ENCODE results near the gene SUPT3H. TPM values are rescaled to one million over a fixed set of nuclear protein-coding genes. Genes with fewer than 3 reads are reported as not detected.

Gene SUPT3H
- polyA plus RNA-seq, 1 donor (not counting 4 experiments of a cell fraction or from before 2014, with no cell fraction given) = 7.6 TPM

GRCh38 chr6:45098256-45098655 lies 279.5 kb downstream of the SUPT3H start:
- H3K36me3 ChIP-seq (ENCODE audit: control insufficient read depth in 2 of 2, extremely low read depth in 1 of 2, insufficient read depth in 2 of 2, low read length in 2 of 2) = no peaks in the 10 kb centered on the region
- H3K79me2 ChIP-seq (ENCODE audit: control insufficient read depth, insufficient read depth, low read length) = no peaks in the 10 kb centered on the region
- TF ChIP-seq EZH2 (IDR thresholded peaks at IDR 0.05; ENCODE audit: low read length) = no peak
- no peak for TF ChIP-seq CTCF (optimal IDR thresholded peaks at IDR 0.05 in 1 of 3, IDR thresholded peaks at IDR 0.05 in 1 of 3, conservative IDR thresholded peaks at IDR 0.05 in 1 of 3; ENCODE audit: extremely low read depth in 1 of 3, insufficient read depth in 2 of 3, low read length in 3 of 3)
- no peaks in the 10 kb centered on the region for H3K27me3 ChIP-seq (ENCODE audit: control insufficient read depth, extremely low read depth, insufficient read depth, low read length)
- H3K27ac ChIP-seq (ENCODE audit: control insufficient read depth, insufficient read depth, low read length) = no peak overlapping the region
- H3K4me2 ChIP-seq (ENCODE audit: control insufficient read depth, extremely low read depth, insufficient read depth, low read depth, low read length) = no peak overlapping the region
- H2AFZ ChIP-seq (ENCODE audit: control insufficient read depth, low read length) = no peak overlapping the region
- no peaks in the 10 kb centered on the region for H4K20me1 ChIP-seq (ENCODE audit: control insufficient read depth, extremely low read depth, insufficient read depth, low read length)
- no peaks in the 10 kb centered on the region for H3K4me1 ChIP-seq (ENCODE audit: control insufficient read depth, extremely low read depth, insufficient read depth, low read length)
- no peak overlapping the region for H3K9ac ChIP-seq (ENCODE audit: control insufficient read depth, extremely low read depth, insufficient read depth, low read length)
- no peaks in the 10 kb centered on the region for H3K9me1 ChIP-seq (ENCODE audit: control insufficient read depth, extremely low read depth, insufficient read depth, low read length)
- FAIRE-seq = no peak
- H3K4me3 ChIP-seq (ENCODE audit: control insufficient read depth in 2 of 3, extremely low read depth in 1 of 3, insufficient read depth in 2 of 3, low read depth in 1 of 3, low read length in 3 of 3) = no peak overlapping the region
- dilution Hi-C loops (cut with MboI; ENCODE audit: extremely low pct_ligation_motif_present, low sequenced_read_pairs) = no loop called here
- no peak for DNase-seq (ENCODE audit: low read depth, low spot score)
- H3K9me3 ChIP-seq (ENCODE audit: control insufficient read depth, low read depth, low read length) = no peaks in the 10 kb centered on the region

- Histone ChIP-seq H3K79me2 (ENCODE audit: control insufficient read depth, insufficient read depth, low read length) (no peaks in the 10 kb centered on the region), H3K9ac (ENCODE audit: control insufficient read depth, extremely low read depth, insufficient read depth, low read length) (no peak overlapping the region), H4K20me1 (ENCODE audit: control insufficient read depth, extremely low read depth, insufficient read depth, low read length) (no peaks in the 10 kb centered on the region), H2AFZ (ENCODE audit: control insufficient read depth, low read length) (no peak overlapping the region), H3K4me2 (ENCODE audit: control insufficient read depth, extremely low read depth, insufficient read depth, low read depth, low read length) (no peak overlapping the region), H3K4me3 (ENCODE audit: control insufficient read depth in 2 of 3, extremely low read depth in 1 of 3, insufficient read depth in 2 of 3, low read depth in 1 of 3, low read length in 3 of 3) (no peak overlapping the region), H3K27me3 (ENCODE audit: control insufficient read depth, extremely low read depth, insufficient read depth, low read length) (no peaks in the 10 kb centered on the region), H3K36me3 (ENCODE audit: control insufficient read depth in 2 of 2, extremely low read depth in 1 of 2, insufficient read depth in 2 of 2, low read length in 2 of 2) (no peaks in the 10 kb centered on the region), H3K27ac (ENCODE audit: control insufficient read depth, insufficient read depth, low read length) (no peak overlapping the region), H3K9me3 (ENCODE audit: control insufficient read depth, low read depth, low read length) (no peaks in the 10 kb centered on the region), H3K9me1 (ENCODE audit: control insufficient read depth, extremely low read depth, insufficient read depth, low read length) (no peaks in the 10 kb centered on the region), H3K4me1 (ENCODE audit: control insufficient read depth, extremely low read depth, insufficient read depth, low read length) (no peaks in the 10 kb centered on the region)
- dilution Hi-C loops (cut with MboI; ENCODE audit: extremely low pct_ligation_motif_present, low sequenced_read_pairs) = no loop called here
- TF ChIP-seq EZH2 (IDR thresholded peaks at IDR 0.05; ENCODE audit: low read length) (no peak), CTCF (optimal IDR thresholded peaks at IDR 0.05 in 1 of 3, IDR thresholded peaks at IDR 0.05 in 1 of 3, conservative IDR thresholded peaks at IDR 0.05 in 1 of 3; ENCODE audit: extremely low read depth in 1 of 3, insufficient read depth in 2 of 3, low read length in 3 of 3) (no peak)
- peak; percentile 34 for FAIRE-seq
- no peak for DNase-seq (ENCODE audit: low read depth, low spot score)
Measured at GRCh38 chr6:45094831-45095230, 282.9 kb downstream of the SUPT3H start.
